HG03432 (cell line): ENCODE measurements around the gene HAUS6.
"Not testable (repeated sequence)": the region's sequence is repeated elsewhere in the genome, so short reads cannot be mapped to it uniquely, and the experiment has no call there.

ENCODE experiments used
- ATAC-seq: cut with Tn5 transposase; IDR thresholded peaks from one replicate; pipeline ENCODE4 v1.9.1; 2021; ENCODE audit warnings: mild to moderate bottlenecking, moderate library complexity; ENCODE audit not compliant: unreplicated experiment

Gene HAUS6

GRCh38 chr9:19116107-19116790 is 13.5 kb upstream of the HAUS6 start:
- ATAC-seq = no peak

DNA sequence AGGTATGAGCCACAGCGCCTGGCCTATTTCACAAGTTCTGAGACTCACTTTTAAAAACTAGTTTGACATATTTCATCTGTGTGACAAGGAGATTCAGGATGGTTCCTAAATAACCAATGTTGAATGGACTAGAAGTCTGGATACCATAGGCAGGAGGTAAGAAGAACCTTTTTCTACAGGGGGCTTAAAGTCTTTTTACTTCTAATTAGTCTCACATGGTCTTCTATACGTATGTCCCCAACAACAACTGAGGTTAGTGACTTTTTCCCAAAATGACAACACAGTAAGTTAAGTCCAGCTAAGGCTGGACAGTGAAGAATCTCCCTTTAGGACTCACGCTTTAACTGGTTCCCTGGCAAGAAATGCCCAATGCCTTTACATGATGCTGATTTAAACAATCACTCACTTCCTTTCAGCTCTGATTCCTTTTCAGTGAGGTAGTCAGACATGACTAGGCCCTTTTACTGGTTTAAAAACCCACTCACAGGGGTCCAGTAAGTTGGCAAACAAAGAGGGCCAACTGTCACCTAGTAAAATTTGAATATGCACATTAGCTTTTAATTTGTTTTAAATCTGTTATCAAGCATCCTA is 12.1 kb upstream of the HAUS6 start:
- no peak for ATAC-seq

GRCh38 chr9:19113964-19114679 is 11.4 kb upstream of the HAUS6 start:
- no peak for ATAC-seq

DNA sequence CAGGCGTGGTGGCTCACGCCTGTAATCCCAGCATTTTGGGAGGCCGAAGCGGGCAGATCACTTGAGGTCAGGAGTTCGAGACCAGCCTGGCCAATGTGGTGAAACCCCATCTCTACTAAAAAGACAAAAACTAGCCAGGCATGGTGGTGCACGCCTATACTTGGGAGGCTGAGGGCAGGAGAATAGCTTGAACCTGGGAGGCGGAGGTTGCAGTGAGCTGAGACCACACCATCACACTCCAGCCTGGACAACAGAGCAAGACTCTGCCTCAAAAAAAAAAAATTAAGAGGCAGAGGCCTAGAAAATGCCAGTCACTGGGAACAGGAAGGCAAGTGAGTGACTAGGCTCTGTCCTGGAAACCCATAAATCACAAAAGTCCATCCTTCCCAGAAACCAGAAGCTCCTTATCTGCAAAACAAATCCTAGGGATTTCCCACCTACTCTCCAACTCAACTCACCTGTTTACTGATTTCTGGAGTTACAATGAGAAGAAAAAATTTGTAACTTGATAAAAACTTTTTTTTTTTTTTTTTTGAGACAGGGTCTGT is 10.4 kb upstream of the HAUS6 start:
- not testable (repeated sequence) for ATAC-seq

DNA sequence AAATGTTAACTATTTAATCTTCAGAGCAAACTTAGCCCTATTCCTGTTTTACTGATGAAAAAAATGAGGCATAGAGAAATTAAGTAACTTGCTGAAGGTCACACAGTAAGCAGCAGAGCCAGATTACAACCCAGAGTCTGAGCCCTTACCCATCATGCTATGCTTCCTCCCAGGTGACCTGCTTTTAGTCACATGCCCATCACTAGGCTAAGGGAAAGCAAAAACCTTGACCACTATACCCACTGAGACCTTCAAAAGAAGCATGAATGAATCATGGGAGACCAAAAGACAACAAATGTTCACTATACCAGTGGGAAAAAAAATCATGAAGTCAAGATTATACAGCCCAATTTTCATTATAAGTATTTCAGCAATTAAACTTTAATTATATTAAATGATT is 5.3 kb upstream of the HAUS6 start:
- no peak for ATAC-seq

DNA sequence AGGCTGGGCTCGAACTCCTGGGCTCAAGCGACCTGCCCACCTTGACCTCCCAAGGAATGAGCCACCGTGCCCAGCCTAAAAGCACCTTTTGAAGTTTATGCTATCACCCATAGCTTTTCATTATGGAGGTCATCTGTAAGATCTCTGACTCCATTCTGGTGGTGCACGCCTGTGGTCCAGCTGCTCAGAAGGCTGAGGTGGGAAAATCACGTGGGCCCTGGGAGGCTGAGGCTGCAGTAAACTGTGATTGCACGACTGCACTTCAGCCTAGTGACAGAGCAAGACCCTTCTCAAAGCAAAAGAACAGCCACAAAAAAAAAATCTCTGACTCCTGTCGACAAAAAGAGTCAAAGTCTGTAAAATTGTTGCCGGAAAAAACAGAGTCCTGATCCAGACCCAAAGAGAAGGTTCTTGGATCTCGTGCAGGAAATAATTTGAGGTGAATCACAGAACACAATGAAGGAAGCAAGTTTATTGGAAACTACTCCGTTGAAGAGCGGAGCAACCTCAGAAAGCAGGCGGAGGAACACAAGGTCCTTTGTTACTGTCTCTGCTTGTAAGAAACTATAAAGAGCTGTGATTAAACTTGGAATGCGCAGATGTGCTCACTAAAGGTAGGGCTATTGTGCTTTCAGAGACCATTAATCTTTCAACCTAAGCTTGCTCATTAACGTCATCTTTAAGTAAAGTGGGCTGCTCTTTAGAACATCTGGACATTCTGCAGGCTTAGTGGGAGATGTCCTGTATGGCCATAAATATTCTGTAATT is 2.0 kb upstream of the HAUS6 start:
- ATAC-seq = no peak

DNA sequence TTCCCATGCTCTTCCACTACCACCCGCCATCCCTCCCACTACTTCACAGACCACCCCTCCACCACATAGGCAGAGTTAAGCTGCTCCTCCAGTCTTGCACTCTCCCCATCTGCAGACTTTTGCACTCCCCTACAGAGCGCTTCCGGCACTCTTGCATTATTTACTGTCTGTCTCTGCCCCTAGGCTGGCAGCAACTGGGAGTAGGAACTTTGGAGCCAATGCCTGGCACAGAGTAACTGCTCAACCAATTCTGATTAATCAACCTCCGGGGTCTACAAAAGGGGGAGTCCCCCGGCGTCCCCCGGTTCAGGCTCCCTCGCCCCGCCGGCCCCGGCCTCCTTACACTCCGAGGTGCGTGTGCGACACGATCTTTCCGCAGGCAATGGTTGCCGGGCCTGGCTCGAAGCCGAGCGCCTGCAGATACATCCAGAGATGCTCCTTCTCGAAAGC is 498 bp downstream of the HAUS6 start:
- ATAC-seq = peak; percentile 35

DNA sequence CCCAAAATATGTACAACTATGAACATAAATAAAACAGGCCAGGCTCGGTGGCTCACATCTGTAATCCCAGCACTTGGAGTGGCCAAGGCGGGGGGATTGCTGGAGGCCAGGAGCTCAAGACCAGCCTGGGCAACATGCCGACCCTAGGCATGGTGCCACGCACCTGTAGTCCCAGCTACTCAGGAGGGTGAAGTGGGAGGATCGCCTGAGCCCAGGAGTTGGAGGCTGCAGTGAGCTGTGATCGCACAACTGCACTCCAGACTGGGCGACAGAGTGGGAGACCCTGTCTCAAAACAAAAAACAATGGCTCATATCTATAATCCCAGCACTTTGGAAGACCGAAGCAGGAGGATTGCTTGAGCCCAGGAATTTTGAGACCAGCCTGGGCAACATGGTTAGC is 1.5 kb downstream of the HAUS6 start:
- ATAC-seq = no peak

DNA sequence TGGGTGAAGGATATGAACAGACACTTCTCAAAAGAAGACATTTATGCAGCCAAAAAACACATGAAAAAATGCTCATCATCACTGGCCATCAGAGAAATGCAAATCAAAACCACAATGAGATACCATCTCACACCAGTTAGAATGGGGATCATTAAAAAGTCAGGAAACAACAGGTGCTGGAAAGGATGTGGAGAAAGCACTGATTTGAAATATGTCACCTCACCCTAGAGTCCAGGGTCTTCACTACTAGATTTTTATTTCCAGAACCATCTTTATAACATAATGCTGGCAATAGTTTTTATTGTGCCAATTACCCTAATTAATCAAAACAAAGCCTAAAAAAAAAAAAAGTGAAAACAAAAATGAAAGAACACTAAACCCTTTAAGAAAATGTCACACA is 5.3 kb downstream of the HAUS6 start:
- ATAC-seq = not testable (repeated sequence)

DNA sequence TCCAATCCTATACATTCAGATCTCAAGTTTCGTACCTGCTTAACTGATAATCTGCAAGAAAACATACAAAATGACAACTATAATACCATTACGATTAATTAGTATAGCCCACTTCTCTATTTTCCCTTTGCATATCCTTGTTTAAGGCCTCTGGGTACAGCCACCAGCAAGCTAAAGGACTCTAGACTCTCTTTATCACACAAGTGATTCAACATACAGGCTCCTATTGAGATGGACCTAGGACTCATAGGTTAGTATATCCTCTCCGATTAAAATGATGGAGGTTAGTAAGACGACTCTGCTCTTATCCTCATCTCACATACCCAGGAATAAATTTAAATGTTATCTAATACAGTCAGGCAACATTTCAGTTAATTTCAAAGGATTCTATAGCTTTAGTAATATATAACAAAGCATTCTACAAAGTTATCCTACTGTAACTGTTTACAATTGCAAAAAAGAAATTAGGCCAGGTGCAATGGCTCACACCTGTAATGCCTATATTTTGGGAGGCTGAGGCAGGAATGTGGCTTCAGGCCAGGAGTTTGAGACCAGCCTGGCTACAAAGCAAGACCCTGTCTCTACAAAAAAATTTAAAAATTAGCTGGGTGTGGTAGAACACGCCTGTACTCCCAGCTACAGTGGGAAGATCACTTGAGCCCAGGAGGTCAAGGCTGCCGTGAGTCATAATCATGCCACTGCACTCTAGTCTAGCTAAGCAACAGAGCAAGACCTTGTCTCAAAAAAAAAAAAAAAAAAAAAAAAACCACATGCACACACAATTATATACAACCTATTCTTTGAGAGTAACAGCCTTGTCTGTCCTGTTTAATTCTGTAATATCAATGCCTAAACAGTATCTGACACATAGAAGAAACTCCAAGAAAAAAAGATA is 15.4 kb downstream of the HAUS6 start:
- no peak for ATAC-seq

DNA sequence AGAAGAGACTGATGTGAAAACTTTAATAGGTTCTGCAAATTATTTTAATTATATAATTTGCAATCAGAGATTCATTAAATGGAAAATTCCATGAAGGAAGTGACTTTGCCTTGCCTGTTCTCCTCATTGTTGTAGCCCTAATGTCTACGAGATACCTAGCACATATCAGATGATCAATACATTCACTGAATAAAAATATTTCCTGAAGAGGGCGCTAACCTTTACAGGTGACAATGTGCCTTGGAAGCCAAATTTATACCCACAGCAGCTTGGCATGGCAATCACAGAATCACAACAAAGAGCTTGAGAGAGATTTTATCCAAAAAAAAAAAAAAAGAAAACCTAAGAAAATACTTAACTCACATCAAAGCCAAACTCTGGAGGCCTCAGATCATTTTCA is 17.4 kb downstream of the HAUS6 start:
- ATAC-seq = peak; percentile 71

- ATAC-seq = no peak
Measured at GRCh38 chr9:19074836-19075235, 27.9 kb downstream of the HAUS6 start.

- no peak for ATAC-seq
Measured at GRCh38 chr9:19074229-19074628, 28.5 kb downstream of the HAUS6 start.

- ATAC-seq = no peak
Measured at GRCh38 chr9:19057033-19057432, 45.7 kb downstream of the HAUS6 start.

GRCh38 chr9:19050637-19051591 is 51.8 kb downstream of the HAUS6 start:
- no peak for ATAC-seq

- ATAC-seq = no peak
Measured at GRCh38 chr9:19049917-19050636, 52.6 kb downstream of the HAUS6 start.

GRCh38 chr9:19048966-19049916 is 53.5 kb downstream of the HAUS6 start, which contains the start of gene RRAGA:
Gene RRAGA, plus strand, starts transcription at chr9:19049427. Its CDS starts 233 bp downstream, at chr9:19049660.
- peak; percentile 90 for ATAC-seq
